BE2C (cell line): ENCODE results near the gene DLG2.

Experiments used
- DNase-seq: peaks from one replicate; pipeline ENCODE4 v3.0.0-alpha.2; 2020
- H3K27me3 ChIP-seq: fragments of 250-450 bp; sonication (Bioruptor Pico); 2 replicates; pipeline ENCODE4 v1.5.1; 2020; ENCODE audit warnings: mild to moderate bottlenecking
- H3K36me3 ChIP-seq: fragments of 250-450 bp; sonication (Bioruptor Pico); 2 replicates; pipeline ENCODE4 v1.5.1; 2020; ENCODE audit warnings: mild to moderate bottlenecking
- H3K4me1 ChIP-seq: fragments of 250-450 bp; sonication (Bioruptor Pico); 2 replicates; pipeline ENCODE4 v1.5.1; 2020
- H3K4me3 ChIP-seq: 2 replicates; pipeline ENCODE4 v1.5.1; 2011; ENCODE audit warnings: low read depth, low read length
- H3K9me3 ChIP-seq: fragments of 250-450 bp; sonication (Bioruptor Pico); 2 replicates; pipeline ENCODE4 v1.5.1; 2020
- TF ChIP-seq, protein P1 (sequence below): IDR thresholded peaks from 2 replicates; pipeline ENCODE4 v1.5.1; 2012; ENCODE audit warnings: mild to moderate bottlenecking, low read depth, low read length

DLG2 gene

DNA sequence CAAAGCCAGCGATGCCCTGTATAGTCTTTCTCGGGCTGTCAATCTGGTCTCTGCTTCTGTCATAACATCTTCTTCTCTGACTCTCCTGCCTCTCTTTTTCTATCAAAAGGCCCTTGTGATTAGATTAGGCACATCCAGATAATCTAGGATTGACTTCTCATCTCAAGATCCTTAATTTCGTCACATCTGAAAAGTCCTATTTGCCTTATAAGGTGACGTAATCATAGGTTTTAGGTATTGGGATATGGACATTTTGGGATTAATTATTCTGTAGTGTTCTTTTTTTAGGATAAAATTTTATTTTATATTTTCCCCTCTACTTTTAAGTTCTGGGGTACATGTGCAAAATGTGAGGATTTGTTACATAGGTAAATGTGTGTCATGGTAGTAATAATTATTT is 1860.2 kb downstream of the DLG2 start:
- Histone ChIP-seq H3K9me3 (no peaks in the 10 kb centered on the region), H3K36me3 (no peaks in the 10 kb centered on the region), H3K27me3 (no peaks in the 10 kb centered on the region), H3K4me3 (no peak overlapping the region), H3K4me1 (no peaks in the 10 kb centered on the region)
- TF ChIP-seq, protein P1, sequence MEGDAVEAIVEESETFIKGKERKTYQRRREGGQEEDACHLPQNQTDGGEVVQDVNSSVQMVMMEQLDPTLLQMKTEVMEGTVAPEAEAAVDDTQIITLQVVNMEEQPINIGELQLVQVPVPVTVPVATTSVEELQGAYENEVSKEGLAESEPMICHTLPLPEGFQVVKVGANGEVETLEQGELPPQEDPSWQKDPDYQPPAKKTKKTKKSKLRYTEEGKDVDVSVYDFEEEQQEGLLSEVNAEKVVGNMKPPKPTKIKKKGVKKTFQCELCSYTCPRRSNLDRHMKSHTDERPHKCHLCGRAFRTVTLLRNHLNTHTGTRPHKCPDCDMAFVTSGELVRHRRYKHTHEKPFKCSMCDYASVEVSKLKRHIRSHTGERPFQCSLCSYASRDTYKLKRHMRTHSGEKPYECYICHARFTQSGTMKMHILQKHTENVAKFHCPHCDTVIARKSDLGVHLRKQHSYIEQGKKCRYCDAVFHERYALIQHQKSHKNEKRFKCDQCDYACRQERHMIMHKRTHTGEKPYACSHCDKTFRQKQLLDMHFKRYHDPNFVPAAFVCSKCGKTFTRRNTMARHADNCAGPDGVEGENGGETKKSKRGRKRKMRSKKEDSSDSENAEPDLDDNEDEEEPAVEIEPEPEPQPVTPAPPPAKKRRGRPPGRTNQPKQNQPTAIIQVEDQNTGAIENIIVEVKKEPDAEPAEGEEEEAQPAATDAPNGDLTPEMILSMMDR = no peak
- DNase-seq = no peak

- TF ChIP-seq, protein P1 = no peak
- Histone ChIP-seq H3K4me3 (no peak overlapping the region), H3K36me3 (no peaks in the 10 kb centered on the region), H3K9me3 (no peaks in the 10 kb centered on the region), H3K4me1 (no peaks in the 10 kb centered on the region), H3K27me3 (no peaks in the 10 kb centered on the region)
- no peak for DNase-seq
Observed at GRCh38 chr11:83764643-83765042, 1862.5 kb downstream of the DLG2 start.

GRCh38 chr11:83760932-83761331 is 1866.2 kb downstream of the DLG2 start:
- H3K27me3 ChIP-seq = no peaks in the 10 kb centered on the region
- no peak overlapping the region for H3K4me3 ChIP-seq
- no peaks in the 10 kb centered on the region for H3K9me3 ChIP-seq
- no peaks in the 10 kb centered on the region for H3K36me3 ChIP-seq
- TF ChIP-seq, protein P1 = no peak
- H3K4me1 ChIP-seq = no peaks in the 10 kb centered on the region
- DNase-seq = no peak

DNA sequence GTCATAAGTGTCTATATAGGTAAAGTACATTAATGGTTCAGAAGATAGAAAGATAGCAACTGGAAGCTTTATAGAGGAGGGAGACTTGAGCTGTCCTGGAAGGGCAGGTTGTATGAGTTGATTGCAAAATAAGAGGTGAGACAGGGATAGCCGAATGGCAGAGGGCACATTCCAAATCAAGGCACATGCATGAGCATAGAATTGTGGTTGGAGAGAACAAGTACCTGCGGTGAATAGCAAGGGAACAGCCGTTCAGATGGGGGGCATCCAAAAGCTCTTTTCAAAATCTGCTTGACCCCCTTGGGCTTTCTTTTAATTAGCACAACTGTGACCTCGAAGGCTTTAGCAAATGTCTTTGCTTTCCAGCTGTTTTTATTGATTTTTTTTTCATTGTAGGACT is 1868.0 kb downstream of the DLG2 start:
- Histone ChIP-seq H3K9me3 (no peaks in the 10 kb centered on the region), H3K4me3 (no peak overlapping the region), H3K27me3 (no peaks in the 10 kb centered on the region), H3K4me1 (0 out of 2 replicates have a peak, but pooled peaks cover 2% of the 10 kb centered on the region), H3K36me3 (no peaks in the 10 kb centered on the region)
- TF ChIP-seq, protein P1 = no peak
- no peak for DNase-seq

GRCh38 chr11:83751041-83751440 is 1876.1 kb downstream of the DLG2 start:
- Histone ChIP-seq H3K27me3 (no peaks in the 10 kb centered on the region), H3K4me1 (0 out of 2 replicates have a peak, but pooled peaks cover 2% of the 10 kb centered on the region), H3K9me3 (no peaks in the 10 kb centered on the region), H3K36me3 (no peaks in the 10 kb centered on the region), H3K4me3 (no peak overlapping the region)
- TF ChIP-seq, protein P1 = no peak
- no peak for DNase-seq

GRCh38 chr11:83746921-83747585 is 1880.1 kb downstream of the DLG2 start:
- TF ChIP-seq, protein P1 = no peak
- H3K9me3 ChIP-seq = no peaks in the 10 kb centered on the region
- no peaks in the 10 kb centered on the region for H3K4me1 ChIP-seq
- no peaks in the 10 kb centered on the region for H3K36me3 ChIP-seq
- no peaks in the 10 kb centered on the region for H3K27me3 ChIP-seq
- DNase-seq = no peak
- no peak overlapping the region for H3K4me3 ChIP-seq
